SJSA1 (cell line): ENCODE data around the gene NOTCH1. TPM values are rescaled to one million over a fixed set of nuclear protein-coding genes. Genes with fewer than 3 reads are reported as not detected.

Experiments used
- DNase-seq, 2 experiments: peaks; one replicate each; pipeline ENCODE4 v3.0.0-alpha.2; 2015 to 2020; ENCODE audit warnings: low spot score in 2 of 2, low read depth in 1 of 2
- H3K27ac ChIP-seq: fragments of 250-450 bp; sonication (Bioruptor Pico); 2 replicates; pipeline ENCODE4 v1.5.1; 2020; ENCODE audit warnings: mild to moderate bottlenecking, moderate library complexity
- H3K27me3 ChIP-seq: fragments of 250-450 bp; sonication (Bioruptor Pico); replicated peaks from 2 replicates; pipeline ENCODE4 v1.5.1; 2020; ENCODE audit warnings: mild to moderate bottlenecking, moderate library complexity
- H3K36me3 ChIP-seq: fragments of 250-450 bp; sonication (Bioruptor Pico); 2 replicates; pipeline ENCODE4 v1.5.1; 2020; ENCODE audit warnings: mild to moderate bottlenecking
- H3K4me1 ChIP-seq: fragments of 250-450 bp; sonication (Bioruptor Pico); replicated peaks from 2 replicates; pipeline ENCODE4 v1.6.1; 2021; ENCODE audit warnings: mild to moderate bottlenecking
- H3K4me3 ChIP-seq: fragments of 250-450 bp; sonication (Bioruptor Pico); 2 replicates; pipeline ENCODE4 v1.5.1; 2020; ENCODE audit warnings: mild to moderate bottlenecking
- H3K9me3 ChIP-seq: fragments of 250-450 bp; sonication (Bioruptor Pico); replicated peaks from 2 replicates; pipeline ENCODE4 v1.5.1; 2020; ENCODE audit warnings: mild to moderate bottlenecking
- total RNA-seq: library from RNA; depleted of rRNA; stranded (reverse); fragments of >200 nt; shearing (Covaris generic); gene quantifications from 2 replicates; pipeline ENCODE4 v1.2.3, GENCODE V29; 2014

Gene NOTCH1
- total RNA-seq, 1 experiment from 2014 or later: 8.0 TPM

DNA sequence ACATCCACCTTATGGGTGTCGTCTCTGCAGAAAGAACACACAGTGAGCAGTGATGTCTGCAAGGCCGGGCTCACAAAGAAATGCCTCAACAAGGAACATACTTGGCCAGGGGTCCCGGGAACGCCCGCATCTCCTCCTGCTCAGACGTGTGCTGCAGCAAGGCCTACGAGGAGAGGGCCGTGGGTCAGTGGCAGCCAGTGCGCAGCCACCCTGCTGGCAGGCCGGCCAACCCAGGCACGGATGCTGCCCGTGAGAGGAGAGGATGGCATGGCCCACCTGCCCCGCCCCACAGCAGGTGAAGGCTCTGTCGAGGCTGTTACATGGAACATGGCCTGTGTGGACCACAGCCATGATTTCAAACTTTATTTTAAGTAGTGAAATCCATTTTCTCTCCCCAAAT, 82.3 kb downstream of the NOTCH1 start:
- no peaks in the 10 kb centered on the region for H3K4me1 ChIP-seq
- H3K27ac ChIP-seq: no peak overlapping the region
- H3K27me3 ChIP-seq: no peaks in the 10 kb centered on the region
- H3K4me3 ChIP-seq: no peak overlapping the region
- H3K9me3 ChIP-seq: no peaks in the 10 kb centered on the region
- H3K36me3 ChIP-seq: peaks cover 97% of the 10 kb centered on the region
- no peak for DNase-seq

DNA sequence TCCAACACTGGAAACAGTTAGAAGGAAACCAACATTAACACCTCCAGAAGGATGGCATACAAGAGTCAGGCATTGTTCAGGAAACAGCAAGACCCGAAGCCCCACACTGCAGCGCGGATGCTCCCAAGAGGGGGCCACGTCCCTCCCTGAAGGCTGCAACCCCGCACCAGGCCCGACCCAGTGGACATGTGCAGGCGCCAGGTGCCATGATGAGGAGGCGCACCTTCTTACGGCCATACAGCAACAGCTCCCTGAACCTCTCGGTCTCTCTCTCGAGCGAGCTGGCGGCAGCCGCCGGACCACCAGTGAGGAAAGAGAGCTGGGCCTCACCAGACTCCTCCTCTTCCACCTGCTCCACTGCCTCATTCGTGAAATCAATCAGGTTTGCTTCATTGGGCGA, 83.2 kb downstream of the NOTCH1 start:
- H3K27ac ChIP-seq: no peak overlapping the region
- H3K27me3 ChIP-seq: no peaks in the 10 kb centered on the region
- no peaks in the 10 kb centered on the region for H3K9me3 ChIP-seq
- peaks cover 96% of the 10 kb centered on the region for H3K36me3 ChIP-seq
- no peak overlapping the region for H3K4me3 ChIP-seq
- no peaks in the 10 kb centered on the region for H3K4me1 ChIP-seq
- no peak for DNase-seq

DNA sequence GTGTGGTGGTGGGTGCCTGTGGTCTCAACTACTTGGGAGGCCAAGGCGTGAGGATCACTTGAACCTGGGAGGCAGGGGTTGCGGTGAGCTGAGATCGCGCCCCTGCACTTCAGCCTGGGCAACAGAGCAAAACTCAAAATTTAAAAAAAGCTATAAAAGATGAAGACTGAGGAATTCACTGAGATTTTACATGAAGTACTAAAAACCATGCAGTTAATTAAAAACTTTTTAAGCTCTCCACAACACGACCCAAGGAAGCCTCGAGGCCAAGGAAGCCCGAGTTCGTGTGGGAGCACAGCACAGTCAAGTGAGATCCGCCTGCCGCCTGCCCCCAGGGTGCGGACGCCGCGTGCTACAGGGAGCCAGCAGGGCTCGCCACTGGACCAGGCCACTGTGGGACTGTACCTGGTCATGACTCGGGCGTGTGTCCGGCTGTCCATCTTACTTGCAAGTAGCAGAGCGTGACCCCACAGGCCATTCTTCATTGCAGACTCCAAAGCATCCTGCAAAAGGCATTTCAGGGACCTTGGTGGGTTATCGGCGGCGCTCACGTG, 85.0 kb downstream of the NOTCH1 start:
- H3K36me3 ChIP-seq: peaks cover 96% of the 10 kb centered on the region

DNA sequence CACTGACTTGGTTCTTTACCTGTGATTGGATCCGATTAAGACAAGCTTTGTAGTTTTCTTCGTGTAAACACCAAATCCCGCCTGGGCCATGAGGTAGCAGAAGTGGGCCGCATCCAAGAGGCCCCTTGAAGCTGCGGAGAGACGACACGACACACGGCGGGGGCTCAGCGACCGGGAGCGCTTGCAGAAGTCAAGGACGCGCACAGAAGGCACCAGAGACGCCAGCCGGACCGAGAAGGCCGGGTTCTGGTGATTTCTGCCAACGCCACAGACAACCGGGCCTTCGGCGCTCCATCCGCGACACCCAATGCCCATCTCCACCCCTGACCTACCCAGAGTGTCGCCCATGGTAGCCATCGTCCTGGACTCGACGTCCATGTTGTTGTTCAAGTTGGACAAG, 86.4 kb downstream of the NOTCH1 start:
- Histone ChIP-seq H3K27ac (no peak overlapping the region), H3K4me3 (no peak overlapping the region), H3K27me3 (no peaks in the 10 kb centered on the region), H3K4me1 (no peaks in the 10 kb centered on the region), H3K9me3 (no peaks in the 10 kb centered on the region), H3K36me3 (peaks cover 94% of the 10 kb centered on the region)
- no peak for DNase-seq

More for the DNA sequence above, 85.0 kb downstream of the NOTCH1 start:
- H3K4me3 ChIP-seq: no peak overlapping the region
- no peaks in the 10 kb centered on the region for H3K27me3 ChIP-seq
- no peak for DNase-seq
- no peaks in the 10 kb centered on the region for H3K4me1 ChIP-seq
- no peaks in the 10 kb centered on the region for H3K9me3 ChIP-seq
- no peak overlapping the region for H3K27ac ChIP-seq

DNA sequence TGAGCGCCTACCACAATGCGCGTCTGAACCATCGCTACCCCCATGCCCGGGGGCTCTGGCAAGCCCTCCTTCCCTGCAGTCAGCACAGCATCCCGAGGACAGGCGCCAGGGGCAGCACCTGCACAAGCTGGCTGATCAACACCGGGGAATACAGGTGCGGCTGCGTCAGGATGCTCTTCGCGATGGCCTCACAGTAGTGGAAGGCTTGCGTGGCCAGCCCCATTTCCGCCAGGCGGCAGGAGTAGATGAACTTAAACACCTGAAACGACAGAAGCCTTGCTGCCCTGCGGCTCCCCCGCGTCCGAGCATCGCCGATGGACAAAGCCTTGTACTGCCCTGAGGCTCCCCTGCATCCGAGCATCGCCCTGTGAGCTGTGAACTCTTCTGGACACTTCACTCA, 88.5 kb downstream of the NOTCH1 start:
- no peaks in the 10 kb centered on the region for H3K27me3 ChIP-seq
- H3K4me3 ChIP-seq: no peak overlapping the region
- no peaks in the 10 kb centered on the region for H3K9me3 ChIP-seq
- DNase-seq: no peak
- peaks cover 88% of the 10 kb centered on the region for H3K36me3 ChIP-seq
- H3K4me1 ChIP-seq: no peaks in the 10 kb centered on the region
- H3K27ac ChIP-seq: no peak overlapping the region

GRCh38 chr9:136456258-136456657, 89.6 kb downstream of the NOTCH1 start:
- Histone ChIP-seq H3K36me3 (peaks cover 85% of the 10 kb centered on the region), H3K4me3 (no peak overlapping the region), H3K27me3 (no peaks in the 10 kb centered on the region), H3K9me3 (no peaks in the 10 kb centered on the region), H3K4me1 (no peaks in the 10 kb centered on the region), H3K27ac (no peak overlapping the region)
- no peak for DNase-seq

DNA sequence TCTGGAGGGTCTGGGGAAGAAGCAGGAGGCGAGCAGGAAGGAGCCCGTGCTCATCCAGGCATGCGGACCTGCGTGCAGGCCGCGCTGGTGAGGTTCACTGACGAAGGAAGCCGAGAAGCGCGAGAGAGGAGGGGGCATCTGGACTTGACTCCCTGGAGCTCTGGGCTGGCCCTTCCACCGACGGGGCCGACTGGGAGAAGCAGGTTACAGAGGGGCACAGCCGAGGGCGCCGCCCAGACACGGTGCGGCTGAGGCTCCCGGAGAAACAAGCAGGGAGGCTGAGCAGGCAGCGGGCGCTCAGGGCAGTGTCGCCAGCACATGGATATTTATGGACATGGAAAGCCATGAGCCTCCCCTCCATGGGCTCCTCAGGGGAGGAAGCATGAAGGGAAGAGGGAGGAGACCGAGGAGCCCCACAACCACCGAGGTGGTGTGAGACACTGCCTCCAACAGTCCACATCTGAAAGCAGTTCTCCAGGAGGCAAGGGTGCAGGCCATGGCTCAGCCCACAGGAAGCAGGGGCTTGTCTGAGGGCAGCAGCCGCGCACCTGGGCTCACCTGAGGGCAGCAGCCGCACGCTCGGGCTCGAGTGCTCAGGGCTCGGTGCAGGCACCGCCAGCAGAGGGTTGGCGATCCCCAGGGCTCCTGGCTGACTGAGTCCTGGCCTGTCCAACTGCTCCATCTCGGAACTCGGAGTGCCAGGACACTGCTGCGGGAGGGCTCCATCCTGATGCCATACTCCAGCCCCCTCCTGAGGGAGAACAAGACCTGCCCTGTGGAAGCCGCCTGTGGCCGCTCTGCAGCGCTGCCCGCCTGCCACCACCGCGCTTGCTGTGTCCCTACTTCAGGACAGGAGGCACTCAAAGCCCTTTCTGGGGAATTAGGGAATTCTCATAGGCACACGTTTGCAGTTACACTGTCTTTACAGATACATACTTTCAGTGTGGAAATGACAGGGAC, 90.5 kb downstream of the NOTCH1 start:
- H3K36me3 ChIP-seq: peaks cover 87% of the 10 kb centered on the region
- H3K4me1 ChIP-seq: no peaks in the 10 kb centered on the region
- no peaks in the 10 kb centered on the region for H3K27me3 ChIP-seq

DNA sequence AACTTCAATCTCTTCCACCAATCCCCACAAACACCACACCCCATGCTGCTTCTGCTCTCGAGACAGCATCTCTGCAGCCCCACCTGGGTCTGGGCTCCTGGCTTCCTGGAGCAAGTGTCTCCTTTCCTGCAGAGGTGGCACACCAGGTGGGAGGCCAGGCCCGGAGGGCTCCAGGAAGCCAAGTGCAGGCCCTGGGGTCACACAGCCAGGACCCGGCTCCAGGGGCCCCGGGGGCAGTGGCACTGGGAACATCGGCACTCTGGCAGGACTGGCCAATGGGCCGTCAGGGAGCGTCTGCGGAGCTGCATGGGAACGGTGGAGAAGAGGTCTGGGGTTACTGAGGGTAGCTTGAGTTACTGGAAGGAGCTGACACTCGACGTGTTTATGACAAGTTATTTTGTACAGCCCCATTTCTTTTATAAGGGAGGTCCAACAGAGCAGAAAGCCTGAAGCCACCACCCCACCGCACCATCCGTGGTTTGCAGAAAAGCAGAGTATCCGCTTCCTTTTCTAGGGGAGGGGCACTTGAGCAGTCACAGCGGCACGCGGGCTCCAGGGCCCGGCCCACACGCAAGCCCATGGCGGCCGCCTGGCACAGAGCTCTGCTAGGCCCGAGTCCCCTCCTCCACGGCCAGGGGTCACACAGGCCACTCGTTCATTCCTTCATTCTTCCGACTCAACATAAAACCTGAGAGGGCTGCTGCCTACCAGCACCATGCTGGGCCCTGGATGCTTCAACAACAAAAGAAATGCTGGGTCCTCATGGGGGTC, 91.6 kb downstream of the NOTCH1 start:
- H3K27ac ChIP-seq: no peak overlapping the region
- no peak overlapping the region for H3K4me3 ChIP-seq
- no peaks in the 10 kb centered on the region for H3K27me3 ChIP-seq
- H3K36me3 ChIP-seq: peaks cover 88% of the 10 kb centered on the region
- no peak for DNase-seq
- H3K4me1 ChIP-seq: no peaks in the 10 kb centered on the region
- H3K9me3 ChIP-seq: no peaks in the 10 kb centered on the region

More for the DNA sequence above, 90.5 kb downstream of the NOTCH1 start:
- DNase-seq: no peak
- no peaks in the 10 kb centered on the region for H3K9me3 ChIP-seq
- H3K4me3 ChIP-seq: no peak overlapping the region
- no peak overlapping the region for H3K27ac ChIP-seq

- no peaks in the 10 kb centered on the region for H3K27me3 ChIP-seq
- no peaks in the 10 kb centered on the region for H3K9me3 ChIP-seq
- DNase-seq: no peak
- no peak overlapping the region for H3K4me3 ChIP-seq
- no peak overlapping the region for H3K27ac ChIP-seq
- H3K36me3 ChIP-seq: peaks cover 84% of the 10 kb centered on the region
- no peaks in the 10 kb centered on the region for H3K4me1 ChIP-seq
Observed at GRCh38 chr9:136453326-136453725, 92.5 kb downstream of the NOTCH1 start.

DNA sequence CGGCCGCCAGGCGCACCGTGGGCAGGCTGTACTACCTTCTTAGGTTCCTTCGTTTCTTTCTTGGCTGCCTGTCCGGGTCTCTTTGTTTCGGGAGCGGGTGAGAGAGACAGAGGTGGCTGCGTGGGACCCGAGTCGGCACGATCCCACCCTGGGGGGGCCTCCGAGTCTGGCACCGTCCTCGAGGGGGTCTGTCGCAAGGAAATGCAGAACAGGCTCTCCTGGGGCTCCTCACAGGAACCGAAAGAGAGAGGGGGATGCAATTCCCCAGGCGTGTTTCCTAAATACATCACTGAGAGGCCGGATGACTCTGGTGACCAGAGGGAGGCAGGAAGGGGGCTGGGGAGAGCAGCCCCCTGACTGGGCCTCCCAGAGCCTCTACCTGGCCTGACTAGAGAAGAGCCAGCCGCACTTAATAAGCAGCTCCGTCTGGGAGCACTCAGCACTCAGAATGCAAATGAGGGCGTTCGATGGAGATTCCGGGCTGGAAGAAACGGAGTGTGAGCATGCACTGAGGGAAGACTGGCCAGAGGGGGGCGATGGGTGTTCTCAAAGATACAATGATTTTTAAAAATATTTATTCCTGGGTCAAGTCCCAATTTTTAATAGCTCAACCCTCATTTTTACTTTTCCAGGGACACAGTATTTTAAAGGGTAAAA, 94.5 kb downstream of the NOTCH1 start:
- no peak for DNase-seq
- Histone ChIP-seq H3K27me3 (no peaks in the 10 kb centered on the region), H3K4me1 (no peaks in the 10 kb centered on the region), H3K27ac (no peak overlapping the region), H3K4me3 (no peak overlapping the region), H3K36me3 (peaks cover 83% of the 10 kb centered on the region), H3K9me3 (no peaks in the 10 kb centered on the region)

DNA sequence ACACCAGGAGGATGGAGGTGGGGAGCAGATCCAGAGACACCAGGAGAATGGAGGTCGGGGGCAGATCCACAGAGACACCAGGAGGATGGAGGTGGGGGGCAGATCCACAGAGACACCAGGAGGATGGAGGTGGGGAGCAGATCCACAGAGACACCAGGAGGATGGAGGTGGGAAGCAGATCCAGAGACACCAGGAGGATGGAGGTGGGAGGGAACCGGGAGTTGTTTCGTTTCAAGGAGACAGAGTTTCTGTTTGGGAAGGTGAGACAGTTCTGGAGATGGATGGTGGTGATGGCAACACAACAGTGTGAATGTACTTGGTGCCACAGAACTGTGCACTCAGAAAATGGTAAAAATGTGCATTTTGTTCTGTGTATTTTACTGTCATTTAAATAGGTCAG, 97.2 kb downstream of the NOTCH1 start:
- Histone ChIP-seq H3K9me3 (no peaks in the 10 kb centered on the region), H3K27ac (no peak overlapping the region), H3K4me1 (no peaks in the 10 kb centered on the region), H3K4me3 (no peak overlapping the region), H3K36me3 (peaks cover 77% of the 10 kb centered on the region), H3K27me3 (no peaks in the 10 kb centered on the region)
- DNase-seq: no peak

DNA sequence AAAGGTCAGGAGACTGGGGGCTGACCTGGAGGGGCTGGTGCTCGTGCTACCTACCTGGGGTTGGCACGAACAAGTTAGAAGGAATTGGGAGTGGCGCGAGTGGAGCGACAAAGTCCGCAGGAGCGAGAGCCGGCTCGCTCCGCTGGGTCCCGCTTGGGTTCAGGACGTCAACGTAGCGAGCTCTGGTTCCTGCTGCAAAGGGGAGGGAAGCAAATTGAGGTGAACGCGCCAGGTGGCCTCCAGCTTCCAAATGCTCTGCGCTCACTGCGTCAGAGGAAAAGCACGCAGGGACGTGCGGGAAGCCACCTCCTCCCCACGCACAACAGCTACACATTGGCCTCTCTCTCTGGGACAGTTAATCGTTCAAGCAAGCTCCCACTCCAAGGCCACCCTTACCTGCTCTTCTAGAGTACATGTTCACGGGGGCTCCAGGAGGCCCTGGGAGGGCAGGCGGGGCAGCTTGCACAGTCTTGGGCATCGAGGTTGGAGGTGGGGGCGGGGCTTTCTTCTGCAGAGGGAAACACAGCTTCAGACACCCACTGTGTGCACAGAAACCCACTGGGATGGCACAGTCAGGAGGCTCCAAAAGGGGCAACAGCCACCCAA, 98.6 kb downstream of the NOTCH1 start:
- DNase-seq: no peak
- Histone ChIP-seq H3K36me3 (peaks cover 81% of the 10 kb centered on the region), H3K27ac (no peak overlapping the region)

GRCh38 chr9:136445799-136446198, 100.0 kb downstream of the NOTCH1 start:
- Histone ChIP-seq H3K27ac (no peak overlapping the region), H3K27me3 (no peaks in the 10 kb centered on the region), H3K4me3 (no peak overlapping the region), H3K9me3 (no peaks in the 10 kb centered on the region), H3K36me3 (peaks cover 83% of the 10 kb centered on the region), H3K4me1 (no peaks in the 10 kb centered on the region)
- no peak for DNase-seq

More for the DNA sequence above, 98.6 kb downstream of the NOTCH1 start:
- Histone ChIP-seq H3K27me3 (no peaks in the 10 kb centered on the region), H3K4me1 (no peaks in the 10 kb centered on the region), H3K9me3 (no peaks in the 10 kb centered on the region), H3K4me3 (no peak overlapping the region)
